ENCODE data around the gene FAM78B. TPM values are rescaled to one million over a fixed set of nuclear protein-coding genes. Genes with fewer than 3 reads are reported as not detected.

FAM78B gene
- total RNA-seq, 1 donor from 2014 or later, result 4.1 TPM

DNA sequence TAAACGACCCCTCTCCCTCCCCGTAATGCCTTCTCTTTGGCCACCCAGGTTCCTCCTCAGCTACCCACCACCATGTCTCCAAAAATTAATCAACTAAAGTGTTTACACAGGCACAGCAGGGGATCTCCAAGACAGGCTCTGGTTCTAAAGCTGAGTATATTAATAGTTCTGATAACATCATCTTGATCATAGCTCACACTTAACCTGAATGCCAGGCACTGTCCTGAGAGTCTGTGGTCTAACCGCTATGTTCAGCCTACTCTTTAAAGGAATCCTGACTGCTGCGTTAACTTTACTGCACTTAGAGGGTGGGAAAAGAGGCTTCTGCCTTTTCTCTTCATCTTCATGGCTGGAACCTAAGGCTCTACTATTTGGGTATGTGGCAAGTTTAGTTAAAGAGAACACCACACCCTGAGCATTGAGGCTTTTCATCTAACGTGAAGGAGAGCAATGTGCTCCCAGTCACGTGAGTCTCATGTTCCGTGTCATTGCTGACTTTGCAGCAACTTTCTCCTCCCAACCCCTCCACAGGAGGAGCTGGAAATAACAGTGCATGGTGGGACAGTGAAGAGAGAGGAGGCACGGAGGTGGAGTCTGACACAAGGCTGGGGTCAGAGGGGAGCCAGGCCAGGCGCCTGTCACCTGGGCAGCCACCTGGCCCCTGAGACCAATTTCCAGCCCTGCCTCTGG, 86.4 kb downstream of the FAM78B start:
- DNase-seq (ENCODE audit: low spot score in 2 of 2), result no peak
- FAIRE-seq, result no peak

- FAIRE-seq, result no peak
Measured at GRCh38 chr1:166079276-166079675, 87.5 kb downstream of the FAM78B start.

DNA sequence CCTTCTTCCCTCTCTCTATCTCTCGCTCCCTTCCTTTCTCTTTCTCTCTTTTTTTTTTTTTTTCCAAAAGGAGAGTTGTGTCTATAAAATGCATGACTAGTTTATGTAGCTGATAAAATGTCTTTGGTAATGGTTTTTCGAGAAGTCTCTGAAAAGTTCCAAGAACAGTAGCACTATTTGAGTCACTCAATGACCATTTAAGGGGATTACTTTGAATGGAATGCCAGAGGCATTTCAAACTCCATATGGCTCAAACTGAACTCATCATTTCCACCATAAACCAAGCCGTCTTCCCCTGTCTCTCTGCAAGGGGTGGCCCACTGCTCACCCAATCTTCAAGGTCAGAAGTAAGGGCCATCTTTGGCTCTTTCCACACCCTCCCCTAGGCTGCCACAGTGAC, 93.3 kb downstream of the FAM78B start:
- FAIRE-seq (no peak), DNase-seq (ENCODE audit: low spot score in 2 of 2) (no peak)

More at GRCh38 chr1:166079276-166079675, 87.5 kb downstream of the FAM78B start:
- no peak for DNase-seq (ENCODE audit: low spot score in 2 of 2)

DNA sequence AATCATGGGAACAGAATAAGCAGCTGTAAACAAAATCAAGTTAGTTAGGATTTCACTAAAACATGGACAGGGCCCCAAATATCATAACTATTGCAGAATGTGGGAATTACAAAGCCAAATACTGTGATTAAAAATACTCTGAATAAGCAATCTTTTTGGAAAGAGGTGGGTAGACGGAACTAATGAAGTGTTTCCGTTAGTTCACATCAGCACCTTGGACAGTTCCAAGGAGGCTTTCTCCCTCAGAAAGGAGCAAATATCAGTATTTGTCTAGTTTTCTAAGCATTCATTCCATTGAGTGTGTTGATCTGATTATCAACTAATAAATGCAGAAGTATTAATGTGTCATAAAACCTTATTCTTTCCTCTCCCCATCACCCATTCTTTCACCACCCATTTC, 97.4 kb downstream of the FAM78B start:
- no peak for FAIRE-seq

DNA sequence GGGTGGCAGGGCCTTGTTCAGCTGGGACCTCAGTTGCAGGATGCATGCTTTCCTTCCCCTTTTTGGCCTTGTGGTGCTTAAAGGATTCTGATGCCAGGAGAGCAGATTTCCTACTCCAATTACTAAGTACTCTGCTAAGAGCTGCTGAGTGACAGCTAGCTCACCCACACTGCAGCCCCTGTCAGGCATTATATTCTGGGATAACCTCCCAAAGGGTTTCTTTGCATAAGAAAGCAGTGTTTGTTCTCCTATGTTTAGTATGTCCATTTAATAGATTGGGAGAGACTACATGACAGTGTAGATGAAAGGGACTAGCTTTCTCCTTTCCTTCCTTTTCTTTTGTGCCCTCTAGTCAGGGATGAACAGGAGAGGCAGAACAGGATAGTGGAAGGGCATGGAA, 100.7 kb downstream of the FAM78B start:
- FAIRE-seq, result no peak
- DNase-seq (ENCODE audit: low spot score in 2 of 2), result no peak

More for the DNA sequence above, 97.4 kb downstream of the FAM78B start:
- no peak for DNase-seq (ENCODE audit: low spot score in 2 of 2)

- no peak for FAIRE-seq
- DNase-seq (ENCODE audit: low spot score in 2 of 2), result no peak
Measured at GRCh38 chr1:166064951-166065350, 101.8 kb downstream of the FAM78B start.

- no peak for FAIRE-seq
Measured at GRCh38 chr1:166064313-166064926, 102.4 kb downstream of the FAM78B start.

DNA sequence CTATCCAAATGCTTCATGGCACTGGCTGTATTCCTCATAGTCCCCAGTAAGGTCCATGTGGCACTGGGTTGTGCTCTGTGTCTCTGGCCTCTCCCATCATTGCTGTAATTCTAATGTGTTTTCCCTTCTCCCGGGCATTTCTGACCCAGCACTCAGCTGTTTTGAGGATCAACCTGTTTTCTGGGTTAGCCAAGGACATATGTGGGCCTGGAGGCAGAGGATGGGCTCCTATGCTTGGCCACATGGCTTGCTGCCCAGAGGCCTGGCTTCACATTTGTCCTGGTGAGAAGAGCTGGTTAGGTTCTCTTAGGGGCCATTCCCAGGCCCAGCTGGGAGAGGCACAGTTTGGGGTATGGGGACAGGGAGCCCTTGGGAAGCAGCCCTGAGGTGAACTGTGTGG, 103.1 kb downstream of the FAM78B start:
- no peak for DNase-seq (ENCODE audit: low spot score in 2 of 2)
- FAIRE-seq, result no peak

More at GRCh38 chr1:166064313-166064926, 102.4 kb downstream of the FAM78B start:
- DNase-seq (ENCODE audit: low spot score in 2 of 2), result no peak

DNA sequence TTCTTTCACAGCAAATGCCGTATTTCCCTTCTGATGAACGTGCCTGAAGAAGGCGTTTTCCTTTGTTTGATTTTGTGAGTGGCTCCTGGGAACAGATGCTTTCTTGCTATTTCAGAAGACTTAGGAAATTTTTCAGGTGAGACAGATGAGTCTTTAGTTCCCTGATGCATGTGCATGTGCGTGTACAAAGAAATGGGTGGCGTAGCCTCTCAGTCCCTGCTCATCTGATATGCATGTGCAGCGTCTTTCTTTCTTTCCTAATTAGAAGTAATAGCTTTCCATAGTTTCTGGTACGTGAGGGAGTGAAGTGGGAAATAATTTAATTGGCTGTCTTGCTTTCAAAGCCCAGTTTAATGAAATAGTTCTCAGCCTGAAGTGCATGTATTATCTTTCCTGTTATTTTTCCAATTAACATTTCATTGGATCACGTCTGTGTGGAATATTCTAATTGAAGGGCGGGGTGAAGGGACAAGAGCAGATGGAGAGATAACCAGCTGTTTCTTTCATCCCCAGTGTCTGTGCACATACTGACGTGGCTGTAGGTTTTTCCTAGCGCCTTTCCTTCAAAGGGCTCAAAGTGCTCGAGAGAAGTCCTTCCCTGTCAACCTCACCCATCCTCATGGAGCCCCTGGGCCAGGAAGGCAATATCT, 104.3 kb downstream of the FAM78B start:
- DNase-seq (ENCODE audit: low spot score in 2 of 2), result no peak
- FAIRE-seq, result no peak

GRCh38 chr1:166057650-166058049, 109.2 kb downstream of the FAM78B start:
- no peak for DNase-seq (ENCODE audit: low spot score in 2 of 2)
- FAIRE-seq, result no peak

- DNase-seq (ENCODE audit: low spot score in 2 of 2) (no peak), FAIRE-seq (no peak)
Measured at GRCh38 chr1:166053395-166053794, 113.4 kb downstream of the FAM78B start.

GRCh38 chr1:166040202-166040997, 126.4 kb downstream of the FAM78B start:
- FAIRE-seq, result no peak
- DNase-seq (ENCODE audit: low spot score in 2 of 2), result no peak

DNA sequence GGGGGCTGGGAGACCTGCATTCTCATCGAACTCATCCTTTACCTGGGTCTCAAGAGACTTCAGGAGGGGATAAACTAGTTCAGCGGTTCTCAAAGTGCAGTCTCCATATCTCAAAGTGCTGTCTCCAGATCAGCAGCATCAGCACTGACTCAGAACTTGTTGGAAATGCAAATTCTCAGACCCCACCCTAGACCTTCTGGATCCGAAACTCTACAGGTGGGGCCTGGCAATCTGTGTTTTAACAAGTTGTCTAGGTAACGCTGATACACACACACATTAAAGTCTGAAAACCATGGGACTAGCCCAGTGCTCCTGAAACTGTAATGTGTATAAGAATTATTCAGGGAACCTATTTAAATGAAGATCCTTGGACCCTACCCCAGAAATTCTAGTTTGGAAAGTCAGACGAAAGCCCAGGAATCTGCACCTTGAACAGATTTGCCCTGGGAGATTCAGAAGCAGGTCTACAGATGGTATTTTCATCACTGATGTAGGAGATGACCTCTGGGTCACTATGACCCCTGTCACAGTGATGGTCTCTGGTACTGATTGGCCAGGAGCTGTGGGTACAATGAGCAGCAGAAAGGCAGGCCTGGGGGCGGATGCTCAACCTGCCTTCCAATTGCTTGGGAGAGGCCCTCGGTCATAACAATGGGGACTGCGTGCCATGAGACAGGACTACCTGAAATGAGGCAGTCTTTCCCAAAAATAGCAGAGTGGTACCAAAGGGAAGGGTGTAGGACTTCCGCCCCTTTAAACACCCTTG, 127.2 kb downstream of the FAM78B start:
- no peak for DNase-seq (ENCODE audit: low spot score in 2 of 2)
- FAIRE-seq, result no peak

GRCh38 chr1:166036092-166036491, 130.7 kb downstream of the FAM78B start:
- DNase-seq (ENCODE audit: low spot score in 2 of 2) (no peak), FAIRE-seq (no peak)

DNA sequence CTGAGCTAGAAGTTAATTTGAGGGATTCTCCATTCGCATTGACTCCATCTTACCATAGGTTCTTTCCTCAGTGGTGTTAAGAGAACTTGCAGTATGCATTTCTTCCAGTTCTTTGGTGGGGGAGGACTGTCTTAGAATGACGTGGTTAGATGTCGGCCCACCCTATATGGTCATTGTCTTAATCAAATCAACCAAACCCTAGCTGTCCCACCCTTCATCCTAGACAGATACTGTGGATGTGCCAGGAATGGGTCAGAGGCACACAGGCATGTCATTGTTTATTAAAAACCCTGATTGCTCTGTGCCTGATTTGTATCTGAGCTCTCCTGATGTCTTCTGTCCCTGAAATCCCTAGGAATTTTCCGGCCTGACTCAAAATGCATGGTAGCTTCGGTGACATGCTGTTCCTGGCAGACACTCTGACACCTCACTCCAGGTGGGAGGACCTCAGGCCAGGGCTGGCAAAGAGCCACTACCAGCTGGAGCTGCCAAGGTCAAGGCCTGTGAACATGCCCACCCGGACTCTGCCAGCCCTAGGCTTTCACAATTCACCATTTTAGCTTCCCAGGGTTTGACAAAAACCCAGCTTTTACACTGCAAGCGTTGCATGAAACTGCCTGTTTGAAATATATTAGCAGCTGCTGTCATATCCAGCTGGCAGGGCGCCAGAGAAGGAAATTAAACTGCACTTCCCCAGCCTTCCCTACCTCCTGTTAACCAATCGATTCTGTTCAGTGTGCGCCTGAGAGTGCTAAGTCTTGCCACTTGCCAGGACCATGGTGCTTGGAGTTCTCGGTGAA, 134.0 kb downstream of the FAM78B start:
- FAIRE-seq, result no peak
- peak in 1 of 2 donors; percentile 10 for DNase-seq (ENCODE audit: low spot score in 2 of 2)

GRCh38 chr1:166031932-166032571, 134.7 kb downstream of the FAM78B start:
- no peak for FAIRE-seq

DNA sequence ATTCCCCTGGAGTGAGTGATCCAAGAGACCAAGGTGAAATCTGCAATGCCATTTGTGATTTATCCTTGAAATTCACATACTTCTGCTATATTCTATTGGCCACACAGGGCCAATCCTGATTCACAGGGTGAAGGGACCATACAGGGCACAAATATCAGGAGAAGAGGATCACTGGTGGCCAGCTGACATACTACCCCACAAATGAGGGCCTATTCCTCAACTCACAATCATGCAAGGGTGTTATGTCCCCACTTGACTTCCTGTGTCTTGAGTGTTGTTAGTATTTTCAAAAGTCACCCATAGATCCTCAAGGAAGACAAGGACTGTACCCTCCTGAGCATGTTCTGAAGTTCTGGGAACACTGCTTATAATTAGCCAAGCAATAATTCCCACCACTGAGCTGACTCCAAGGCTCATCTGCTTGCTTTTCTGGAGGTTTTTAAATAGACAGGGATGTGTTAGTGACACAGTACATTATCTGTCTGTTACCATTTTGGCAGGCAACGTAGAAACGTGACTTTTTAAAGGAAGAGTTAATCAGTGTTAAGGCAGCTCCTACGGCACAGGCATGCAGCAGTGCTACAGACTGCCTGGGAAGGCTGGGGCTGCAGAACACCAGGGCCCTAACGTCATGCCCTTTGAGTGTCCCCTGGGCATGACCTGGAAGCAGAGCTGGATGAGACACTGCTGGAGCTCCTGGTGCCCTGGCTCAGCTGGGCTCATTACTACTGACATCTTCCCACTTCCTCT, 137.4 kb downstream of the FAM78B start:
- FAIRE-seq, result no peak
- DNase-seq (ENCODE audit: low spot score in 2 of 2), result no peak

More at GRCh38 chr1:166031932-166032571, 134.7 kb downstream of the FAM78B start:
- DNase-seq (ENCODE audit: low spot score in 2 of 2), result no peak

DNA sequence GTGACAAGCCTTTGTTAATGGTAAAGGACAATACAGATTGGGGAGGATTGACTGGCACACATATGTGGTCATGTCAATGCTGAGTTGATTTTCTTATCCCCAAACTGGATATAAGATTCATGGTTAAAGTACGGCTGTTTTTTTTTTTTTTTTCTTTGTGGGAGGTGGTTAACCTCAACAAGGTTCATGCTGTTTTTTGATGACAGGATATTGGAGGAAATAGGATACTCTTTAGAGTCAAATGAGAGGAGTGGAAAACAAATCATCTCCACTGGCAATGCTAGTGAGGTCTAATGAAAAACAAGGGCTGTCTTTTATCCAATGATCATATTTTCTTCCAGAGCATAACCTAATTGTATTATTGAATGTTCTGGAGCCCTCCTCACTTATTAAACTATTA, 140.2 kb downstream of the FAM78B start:
- no peak for FAIRE-seq

More for the DNA sequence above, 140.2 kb downstream of the FAM78B start:
- no peak for DNase-seq (ENCODE audit: low spot score in 2 of 2)
